Testis (tissue), 3 donors: Measurements from ENCODE around the gene PCDHGA3. TPM values are rescaled to one million over a fixed set of nuclear protein-coding genes. Genes with fewer than 3 reads are reported as not detected.
"Not testable (repeated sequence)": the region's sequence is repeated elsewhere in the genome, so short reads cannot be mapped to it uniquely, and the experiment has no call there.

Experiments
- DNase-seq: peaks from one replicate; pipeline ENCODE4 v3.0.0-alpha.2; 2019
- H3K27ac ChIP-seq, 2 donors: fragments of 200-600 bp; sonication (generic); one replicate each; pipeline ENCODE4 v1.5.1; 2019
- H3K27me3 ChIP-seq: fragments of 200-600 bp; sonication (generic); one replicate; pipeline ENCODE4 v1.5.1; 2019
- H3K36me3 ChIP-seq: fragments of 200-600 bp; sonication (generic); one replicate; pipeline ENCODE4 v1.5.1; 2017; ENCODE audit warnings: low read depth; ENCODE audit errors: missing control alignments
- H3K4me1 ChIP-seq: fragments of 200-600 bp; sonication (generic); one replicate; pipeline ENCODE4 v1.5.1; 2019
- H3K4me3 ChIP-seq, 2 donors: fragments of 200-600 bp; sonication (generic); one replicate each; pipeline ENCODE4 v1.5.1; 2017 to 2019
- H3K9me3 ChIP-seq: fragments of 200-600 bp; sonication (generic); one replicate; pipeline ENCODE4 v1.5.1; 2017
- CTCF ChIP-seq, 3 experiments: fragments of 450-650 bp in 2 of 3; fragments of 200-600 bp in 1 of 3; sonication (generic) in 1 of 3; IDR thresholded peaks; one replicate each; pipeline ENCODE4 v1.5.1; 2016 to 2019; ENCODE audit warnings: antibody characterized with exemption in 3 of 3, mild to moderate bottlenecking in 2 of 3, moderate library complexity in 1 of 3
- POLR2A ChIP-seq: fragments of 450-650 bp; IDR thresholded peaks from one replicate; pipeline ENCODE4 v1.6.1; 2017; ENCODE audit warnings: antibody characterized with exemption, mild to moderate bottlenecking, moderate library complexity
- WGBS, 2 donors: methylation state at CpG; one replicate each; pipeline ENCODE4 v1.1.5; 2018; 5-methylcytosine and 5-hydroxymethylcytosine counted together
- intact Hi-C: fragments of 100-400 bp; cut with DNase I; formaldehyde crosslinking; loops from one replicate; pipeline ENCODE4 v1.15.1; 2023; ENCODE audit warnings: low total_unique reads
- polyA plus RNA-seq: library from polyadenylated mRNA; stranded (reverse); fragments of 350-450 nt; fragmentation: Illumina TruSeq; extraction: RNeasy Lipid Tissue Mini Kit (QIAGEN cat#74804); gene quantifications from one replicate; pipeline ENCODE4 v1.2.3, GENCODE V29; 2014; ENCODE audit warnings: low read depth, low replicate concordance; ENCODE audit not compliant: insufficient read depth
- total RNA-seq, 2 donors: library from RNA; depleted of rRNA; stranded (reverse); fragments of >200 nt; gene quantifications; one replicate each; pipeline ENCODE4 v1.2.3, GENCODE V29; 2016

PCDHGA3 gene
- total and polyA plus RNA-seq, 3 donors from 2014 or later = 4.4 to 31.8 (median 19.3) TPM

GRCh38 chr5:141388661-141389060, 45.0 kb downstream of the PCDHGA3 start:
- no peak for TF ChIP-seq CTCF (IDR thresholded peaks at IDR 0.05)
- TF ChIP-seq POLR2A = no peak
- no peaks in the 10 kb centered on the region for H3K9me3 ChIP-seq
- WGBS, 2 donors = 31 to 42% methylated on average over 10 of the region's 10 CpGs
- intact Hi-C loops = no loop called here
- H3K4me3 ChIP-seq = no peak overlapping the region
- DNase-seq = no peak
- no peak overlapping the region for H3K27ac ChIP-seq
- no peaks in the 10 kb centered on the region for H3K4me1 ChIP-seq
- H3K27me3 ChIP-seq = no peaks in the 10 kb centered on the region
- H3K36me3 ChIP-seq = no peaks in the 10 kb centered on the region

GRCh38 chr5:141389153-141390042, 45.8 kb downstream of the PCDHGA3 start:
- no peak overlapping the region for H3K27ac ChIP-seq
- no peaks in the 10 kb centered on the region for H3K27me3 ChIP-seq
- H3K36me3 ChIP-seq = no peaks in the 10 kb centered on the region
- no peaks in the 10 kb centered on the region for H3K4me1 ChIP-seq
- intact Hi-C loops = no loop called here
- no peak overlapping the region for H3K4me3 ChIP-seq
- WGBS, 2 donors = 33 to 35% methylated on average over 23 to 73 of the region's 77 CpGs
- no peak for TF ChIP-seq POLR2A
- no peak for TF ChIP-seq CTCF (IDR thresholded peaks at IDR 0.05)
- no peaks in the 10 kb centered on the region for H3K9me3 ChIP-seq
- DNase-seq = no peak

GRCh38 chr5:141392429-141393198, 49.0 kb downstream of the PCDHGA3 start, which contains the start of gene PCDHGA8:
TSS of gene PCDHGA8 (plus strand) at chr5:141392633. CDS start at chr5:141392814, 181 bp downstream.
- intact Hi-C loops = no loop called here
- H3K36me3 ChIP-seq = no peaks in the 10 kb centered on the region
- peak within 1 kb of the TSS in 1 of 2 donors; percentile 38 for H3K4me3 ChIP-seq
- H3K27me3 ChIP-seq = no peaks in the 10 kb centered on the region
- H3K9me3 ChIP-seq = no peaks in the 10 kb centered on the region
- no peak for TF ChIP-seq CTCF (IDR thresholded peaks at IDR 0.05)
- no peak for TF ChIP-seq POLR2A
- H3K27ac ChIP-seq = no peak within 1 kb of the TSS
- DNase-seq = no peak
- 25 to 28% methylated on average over 33 to 38 of the region's 38 CpGs for WGBS, 2 donors
- no peaks in the 10 kb centered on the region for H3K4me1 ChIP-seq

- intact Hi-C loops = no loop called here
- 24 to 33% methylated on average over 21 of the region's 21 CpGs for WGBS, 2 donors
- H3K4me3 ChIP-seq = peak overlapping the region in 1 of 2 donors; percentile 38
- DNase-seq = no peak
- no peak overlapping the region for H3K27ac ChIP-seq
- no peak for TF ChIP-seq CTCF (IDR thresholded peaks at IDR 0.05)
- TF ChIP-seq POLR2A = no peak
- H3K4me1 ChIP-seq = no peaks in the 10 kb centered on the region
- no peaks in the 10 kb centered on the region for H3K9me3 ChIP-seq
- H3K27me3 ChIP-seq = no peaks in the 10 kb centered on the region
- no peaks in the 10 kb centered on the region for H3K36me3 ChIP-seq
Observed at GRCh38 chr5:141393267-141393666, 49.6 kb downstream of the PCDHGA3 start.

GRCh38 chr5:141394401-141395187, 51.0 kb downstream of the PCDHGA3 start:
- DNase-seq, H3K4me1 ChIP-seq, H3K9me3 ChIP-seq, H3K36me3 ChIP-seq, intact Hi-C loops, H3K27ac ChIP-seq, H3K4me3 ChIP-seq, H3K27me3 ChIP-seq: not testable (repeated sequence)
- 32 to 34% methylated on average over 13 to 51 of the region's 53 CpGs for WGBS, 2 donors
